T-helper 2 cell treated with Interferon-gamma antibody and Interleukin-4, amounts not matched to agents 100 ng/mL and 5 ng/mL, for 36 hours (primary cell): ENCODE results near the gene DHDH. TPM values are rescaled to one million over a fixed set of nuclear protein-coding genes. Genes with fewer than 3 reads are reported as not detected.

ENCODE experiments used
- intact Hi-C: fragments of 100-400 bp; cut with micrococcal nuclease; formaldehyde crosslinking; loops from one replicate; pipeline ENCODE4 v1.15.1; 2023
- total RNA-seq: library from RNA; stranded (reverse); gene quantifications from 2 replicates; pipeline ENCODE4 v1.2.3, GENCODE V29; 2022

Gene DHDH
- total RNA-seq, 1 donor from 2014 or later, result 0.52 TPM

DNA sequence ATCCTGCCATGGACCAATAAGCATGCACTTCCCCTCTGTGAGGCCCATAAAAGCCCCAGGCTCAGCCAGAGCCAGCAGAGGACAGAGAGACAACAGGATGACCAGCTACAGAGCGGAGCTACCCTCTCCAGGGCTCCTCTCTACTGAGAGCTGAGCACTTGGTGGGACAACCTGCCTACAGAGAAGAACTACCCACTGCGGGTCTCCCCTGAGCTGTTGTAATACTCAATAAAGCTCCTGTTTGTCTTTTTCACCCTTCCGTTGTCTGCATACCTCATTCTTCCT, 13.7 kb downstream of the DHDH start:
- intact Hi-C loops, result no loop called here

- intact Hi-C loops, result no loop called here
Measured at GRCh38 chr19:48950159-48950558, 16.7 kb downstream of the DHDH start.

DNA sequence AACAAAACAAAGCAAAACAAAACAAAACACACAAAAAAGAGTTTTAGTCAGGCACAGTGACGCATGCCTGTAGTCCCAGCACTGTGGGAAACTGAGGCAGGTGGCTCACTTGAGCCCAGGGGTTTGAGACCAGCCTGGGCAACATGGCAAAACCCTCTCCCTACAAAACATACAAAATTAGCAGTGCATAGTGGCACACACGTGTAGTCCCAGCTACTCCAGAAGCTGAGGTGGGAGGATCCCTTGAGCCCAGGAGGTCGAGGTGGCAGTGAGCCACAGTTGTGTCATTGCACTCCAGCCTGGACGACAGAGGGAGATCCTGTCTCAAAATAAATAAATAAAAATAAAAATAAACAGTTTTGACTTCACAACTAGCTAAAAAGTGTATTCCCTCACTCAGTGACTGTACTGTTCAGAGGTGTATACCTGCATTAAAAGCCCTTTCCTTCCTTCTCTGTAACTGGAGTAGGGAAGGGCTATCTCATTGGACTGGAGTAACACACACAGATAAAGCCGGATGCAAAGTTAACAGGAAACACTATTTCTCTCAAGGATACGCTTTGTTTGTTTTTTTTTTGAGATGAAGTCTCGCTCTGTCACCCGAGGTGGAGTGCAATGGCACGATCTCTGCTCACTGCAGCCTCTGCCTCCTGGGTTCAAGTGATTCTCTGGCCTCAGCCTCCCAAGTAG, 17.5 kb downstream of the DHDH start:
- intact Hi-C loops, result loop anchor here (1.0 kb wide), 1 partner anchor 23 kb away; no protein-coding TSS in a partner anchor

DNA sequence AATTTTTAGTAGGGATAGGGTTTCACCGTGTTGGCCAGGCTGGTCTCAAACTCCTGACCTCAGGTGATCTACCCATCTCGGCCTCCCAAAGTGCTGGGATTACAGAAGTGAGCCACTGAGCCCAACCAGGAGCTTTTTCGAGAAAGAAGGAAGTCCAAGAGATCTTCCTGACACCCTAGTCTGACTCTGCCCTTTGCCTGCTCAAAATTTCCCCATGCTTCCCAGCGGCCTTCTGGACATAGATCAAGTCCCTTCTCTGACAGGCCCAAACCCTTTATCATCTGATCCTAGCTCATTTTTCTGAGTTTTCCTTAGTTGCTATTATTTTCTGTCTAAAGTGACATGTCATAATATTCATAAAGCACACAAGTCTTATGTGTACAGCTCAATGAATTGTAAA, 19.6 kb downstream of the DHDH start:
- intact Hi-C loops, result no loop called here

DNA sequence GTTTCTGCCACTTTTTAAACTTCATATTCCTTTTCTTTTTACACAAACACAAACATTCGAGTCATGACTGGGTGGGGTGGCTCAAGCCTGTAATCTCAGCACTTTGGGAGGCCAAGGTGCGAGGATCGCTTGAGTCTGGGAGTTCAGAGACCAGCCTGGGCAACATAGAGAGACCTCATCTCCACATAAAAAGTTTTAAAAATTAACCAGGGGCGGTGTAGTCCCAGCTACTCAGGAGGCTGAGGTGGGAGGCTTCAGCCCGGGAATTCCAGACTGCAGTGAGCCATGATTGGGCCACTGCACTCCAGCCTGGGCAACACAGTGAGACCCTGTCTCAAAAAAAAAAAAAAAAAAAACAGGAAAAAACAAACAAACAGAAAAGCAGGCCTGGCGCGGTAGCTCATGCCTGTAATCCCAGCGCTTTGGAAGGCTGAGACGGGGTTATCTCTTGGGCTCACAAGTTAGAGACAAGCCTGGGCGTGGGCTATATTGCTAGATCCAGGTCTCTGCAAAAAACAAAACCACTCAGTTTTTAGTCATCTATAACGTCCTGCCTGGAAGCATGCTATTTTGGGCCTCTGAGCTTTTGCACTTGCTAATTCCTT, 20.6 kb downstream of the DHDH start:
- intact Hi-C loops, result loop anchor here (1.0 to 2.0 kb wide), 2 partner anchors 11 to 159 kb away; partner anchors contain the start of gene FTL

GRCh38 chr19:48954595-48955307, 21.3 kb downstream of the DHDH start, which contains the start of gene BAX:
TSS of gene BAX (plus strand) at chr19:48954875. CDS start at chr19:48954929, 54 bp downstream.
- intact Hi-C loops, result loop anchor here (1.0 to 2.0 kb wide), 2 partner anchors 11 to 160 kb away; partner anchors contain the start of gene FTL

DNA sequence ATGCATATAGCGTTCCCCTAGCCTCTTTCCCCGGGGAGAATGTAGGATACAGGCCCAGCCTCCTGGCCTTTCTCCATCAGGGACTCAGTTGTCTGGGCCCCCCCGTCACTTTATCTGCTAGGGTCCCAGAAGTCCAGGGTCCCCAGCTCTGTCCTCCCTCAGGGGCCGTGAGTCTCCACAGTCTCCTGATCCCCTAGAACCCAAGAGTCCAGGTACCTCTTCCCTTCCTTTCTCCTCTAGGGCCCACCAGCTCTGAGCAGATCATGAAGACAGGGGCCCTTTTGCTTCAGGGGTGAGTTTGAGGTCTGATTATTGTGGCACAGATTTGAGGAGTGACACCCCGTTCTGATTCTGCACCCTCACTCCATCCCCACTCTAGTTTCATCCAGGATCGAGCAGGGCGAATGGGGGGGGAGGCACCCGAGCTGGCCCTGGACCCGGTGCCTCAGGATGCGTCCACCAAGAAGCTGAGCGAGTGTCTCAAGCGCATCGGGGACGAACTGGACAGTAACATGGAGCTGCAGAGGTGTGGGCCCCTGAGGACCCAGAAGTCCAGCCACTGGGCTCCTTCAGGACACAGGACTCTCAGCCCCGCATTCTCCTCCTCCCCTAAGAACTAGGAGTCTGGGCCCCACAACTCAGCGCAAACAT, 21.9 kb downstream of the DHDH start:
- intact Hi-C loops, result loop anchor here (2.0 kb wide), 1 partner anchor 161 kb away; no protein-coding TSS in a partner anchor

DNA sequence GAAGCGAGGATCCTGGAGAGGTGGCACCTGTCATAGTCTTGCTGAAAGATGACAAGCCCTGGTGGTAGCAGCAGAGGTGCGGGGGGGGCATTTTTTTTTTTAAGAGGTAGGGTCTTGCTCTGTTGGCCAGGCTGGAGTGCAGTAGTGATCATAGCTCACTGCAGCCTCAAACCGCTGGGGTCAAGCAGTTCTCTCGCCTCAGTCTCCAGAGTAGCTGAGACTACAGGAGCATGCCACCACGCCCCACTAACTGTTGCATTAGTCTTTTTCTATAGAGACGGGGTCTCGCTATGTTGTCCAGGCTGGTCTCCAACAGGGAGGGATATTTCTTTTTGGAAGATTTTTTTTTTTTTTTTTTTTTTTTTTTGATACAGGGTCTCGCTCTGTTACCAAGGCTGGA, 24.5 kb downstream of the DHDH start:
- intact Hi-C loops, result no loop called here

DNA sequence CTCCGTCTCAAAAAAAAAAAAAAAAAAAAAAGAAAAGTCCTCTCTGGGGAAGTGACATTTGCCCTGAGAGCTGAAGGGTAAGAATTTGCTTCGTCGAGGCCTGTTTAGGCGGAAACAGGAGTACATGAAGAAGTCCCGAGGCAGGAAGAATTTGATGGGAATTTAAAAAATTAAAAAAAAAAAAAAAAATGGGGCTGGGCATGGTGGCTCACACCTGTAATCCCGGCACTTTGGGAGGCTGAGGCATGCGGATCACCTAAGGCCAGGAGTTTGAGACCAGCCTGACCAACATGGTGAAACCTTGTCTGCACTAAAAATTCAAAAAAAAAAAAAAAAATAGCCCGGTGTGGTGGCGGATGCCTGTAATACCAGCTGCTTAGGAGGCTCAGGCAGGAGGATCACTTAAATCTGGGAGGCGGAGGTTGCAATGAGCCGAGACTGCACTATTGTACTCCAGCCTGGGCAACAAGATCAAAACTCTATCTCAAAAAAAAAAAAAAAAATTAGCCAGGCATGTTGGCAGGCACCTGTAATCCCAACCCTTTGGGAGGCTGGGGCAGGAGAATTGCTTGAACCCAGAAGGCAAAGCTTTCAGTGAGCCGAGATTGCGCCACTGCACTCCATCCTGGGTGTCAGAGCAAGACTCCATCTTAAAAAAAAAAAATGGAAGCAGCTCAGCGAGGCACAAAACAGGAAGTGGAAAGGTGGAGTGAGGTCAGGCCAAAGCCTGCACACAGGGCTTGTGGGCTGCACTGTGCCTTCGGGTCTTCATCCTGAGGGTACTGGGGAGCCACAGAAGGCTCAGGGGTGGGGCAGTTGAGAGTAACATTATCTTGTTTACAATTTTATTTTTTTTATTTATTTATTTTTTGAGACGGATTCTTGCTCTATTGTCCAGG, 26.1 kb downstream of the DHDH start:
- intact Hi-C loops, result loop anchor here (10.0 kb wide), 1 partner anchor 325 kb away; the partner anchor contains the start of gene DBP

GRCh38 chr19:48961051-48961649, 27.7 kb downstream of the DHDH start:
- intact Hi-C loops, result loop anchor here (10.0 kb wide), 1 partner anchor 326 kb away; the partner anchor contains the start of gene DBP

- intact Hi-C loops, result loop anchor here (10.0 kb wide), 1 partner anchor 327 kb away; the partner anchor contains the start of gene DBP
Measured at GRCh38 chr19:48961673-48962028, 28.2 kb downstream of the DHDH start.

- intact Hi-C loops, result loop anchor here (10.0 kb wide), 1 partner anchor 327 kb away; the partner anchor contains the start of gene DBP
Measured at GRCh38 chr19:48962029-48962848, 28.7 kb downstream of the DHDH start.

DNA sequence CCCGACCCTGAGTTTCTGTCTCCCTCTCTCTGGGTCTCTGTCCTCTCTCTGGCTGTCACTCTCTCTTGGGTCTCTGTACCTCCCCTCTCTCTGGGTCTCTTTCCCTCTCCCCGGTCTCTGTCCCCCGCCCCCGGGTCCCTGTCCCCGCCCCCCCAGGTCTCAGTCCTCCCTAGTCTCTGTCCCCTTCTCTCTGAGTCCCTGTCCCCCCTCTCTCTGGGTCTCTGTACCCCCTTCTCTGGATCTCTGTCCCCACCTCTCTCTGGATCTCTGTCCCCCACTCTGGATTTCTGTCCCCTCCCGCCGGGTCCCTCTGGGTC, 29.3 kb downstream of the DHDH start:
- intact Hi-C loops, result loop anchor here (10.0 kb wide), 1 partner anchor 328 kb away; the partner anchor contains the start of gene DBP

DNA sequence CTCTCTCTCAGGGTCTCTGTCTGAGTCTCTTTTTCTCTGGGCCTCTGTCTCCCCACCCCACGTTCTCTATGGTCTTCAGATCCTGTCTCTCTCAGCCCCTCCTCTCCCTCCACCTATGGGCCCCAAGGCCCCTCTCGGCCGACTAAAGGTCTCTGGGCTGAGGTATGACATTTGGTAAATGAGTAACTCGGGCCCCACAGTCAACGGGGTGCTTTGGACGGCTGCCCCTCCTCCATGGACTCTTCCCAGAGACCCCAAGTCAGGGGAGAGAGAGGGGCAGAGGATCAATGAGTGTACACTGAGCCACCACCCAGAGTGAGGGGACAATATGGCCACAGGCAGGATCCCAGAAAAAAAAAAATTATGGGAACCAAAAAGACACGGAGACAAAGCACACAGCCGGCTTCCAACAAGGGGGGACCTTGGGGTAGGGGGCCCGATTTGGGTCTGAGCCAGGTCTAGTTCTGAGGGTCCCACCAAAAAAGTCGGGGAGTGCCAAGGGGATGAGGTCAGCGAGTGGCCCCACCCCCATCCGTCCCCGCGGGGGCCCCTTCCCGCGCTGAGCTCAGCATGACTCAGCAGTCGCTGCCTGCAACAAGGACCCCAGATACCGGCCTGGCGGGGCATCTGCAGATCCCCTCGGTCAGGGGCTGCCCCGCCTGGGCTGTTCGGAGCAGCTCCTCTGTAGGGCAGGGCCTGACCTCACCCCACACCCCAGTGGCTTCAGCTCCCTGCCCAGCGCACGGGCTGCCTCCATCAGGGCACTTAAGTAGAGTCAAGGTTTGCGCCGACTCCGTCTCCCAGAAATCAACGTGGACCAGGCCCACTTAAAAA, 30.1 kb downstream of the DHDH start:
- intact Hi-C loops, result loop anchor here (2.0 to 10.0 kb wide), 2 partner anchors 63 to 329 kb away; partner anchors contain the start of genes DBP and NUCB1

- intact Hi-C loops, result loop anchor here (1.0 to 10.0 kb wide), 5 partner anchors 10 to 330 kb away; partner anchors contain the start of genes BAX, DBP, GYS1 and NUCB1
Measured at GRCh38 chr19:48964205-48965039, 30.9 kb downstream of the DHDH start.

- intact Hi-C loops, result loop anchor here (1.0 to 10.0 kb wide), 5 partner anchors 11 to 330 kb away; partner anchors contain the start of genes BAX, DBP, GYS1 and NUCB1
Measured at GRCh38 chr19:48965040-48965805, 31.7 kb downstream of the DHDH start, which contains the start of gene FTL. TSS of gene FTL (plus strand) at chr19:48965309. CDS start at chr19:48965508, 199 bp downstream.
